Stimulated activated naive CD8-positive, alpha-beta T cell treated with anti-CD3 and anti-CD28 coated beads, Interleukin-15, Interleukin-2, amounts not matched to agents 100 ng/mL and 50 ng/mL, for 24 hours (primary cell): ENCODE data around the gene PRCP.
"Not testable (repeated sequence)": the region's sequence is repeated elsewhere in the genome, so short reads cannot be mapped to it uniquely, and the experiment has no call there.

Experiments used
- H3K27ac Mint-ChIP-seq: one replicate; pipeline ENCODE4 v1.8.0; 2021; ENCODE audit warnings: mild to moderate bottlenecking, mixed read lengths
- H3K27me3 Mint-ChIP-seq: one replicate; pipeline ENCODE4 v1.8.0; 2021; ENCODE audit warnings: mixed read lengths
- H3K36me3 Mint-ChIP-seq: one replicate; pipeline ENCODE4 v1.8.0; 2021; ENCODE audit warnings: low read depth, mixed read lengths
- H3K4me1 Mint-ChIP-seq: one replicate; pipeline ENCODE4 v1.8.0; 2021; ENCODE audit warnings: low read depth, mixed read lengths
- H3K4me3 Mint-ChIP-seq: one replicate; pipeline ENCODE4 v1.8.0; 2021; ENCODE audit warnings: mild to moderate bottlenecking, mixed read lengths
- H3K9me3 Mint-ChIP-seq: one replicate; pipeline ENCODE4 v1.8.0; 2021; ENCODE audit warnings: mixed read lengths

The PRCP gene

GRCh38 chr11:82924522-82925224 lies 24.4 kb upstream of the PRCP start:
- Mint-ChIP-seq H3K9me3 (no peaks in the 10 kb centered on the region), H3K4me1 (peaks cover 55% of the 10 kb centered on the region), H3K27me3 (no peaks in the 10 kb centered on the region), H3K4me3 (no peak overlapping the region), H3K36me3 (peaks cover 73% of the 10 kb centered on the region), H3K27ac (no peak overlapping the region)

DNA sequence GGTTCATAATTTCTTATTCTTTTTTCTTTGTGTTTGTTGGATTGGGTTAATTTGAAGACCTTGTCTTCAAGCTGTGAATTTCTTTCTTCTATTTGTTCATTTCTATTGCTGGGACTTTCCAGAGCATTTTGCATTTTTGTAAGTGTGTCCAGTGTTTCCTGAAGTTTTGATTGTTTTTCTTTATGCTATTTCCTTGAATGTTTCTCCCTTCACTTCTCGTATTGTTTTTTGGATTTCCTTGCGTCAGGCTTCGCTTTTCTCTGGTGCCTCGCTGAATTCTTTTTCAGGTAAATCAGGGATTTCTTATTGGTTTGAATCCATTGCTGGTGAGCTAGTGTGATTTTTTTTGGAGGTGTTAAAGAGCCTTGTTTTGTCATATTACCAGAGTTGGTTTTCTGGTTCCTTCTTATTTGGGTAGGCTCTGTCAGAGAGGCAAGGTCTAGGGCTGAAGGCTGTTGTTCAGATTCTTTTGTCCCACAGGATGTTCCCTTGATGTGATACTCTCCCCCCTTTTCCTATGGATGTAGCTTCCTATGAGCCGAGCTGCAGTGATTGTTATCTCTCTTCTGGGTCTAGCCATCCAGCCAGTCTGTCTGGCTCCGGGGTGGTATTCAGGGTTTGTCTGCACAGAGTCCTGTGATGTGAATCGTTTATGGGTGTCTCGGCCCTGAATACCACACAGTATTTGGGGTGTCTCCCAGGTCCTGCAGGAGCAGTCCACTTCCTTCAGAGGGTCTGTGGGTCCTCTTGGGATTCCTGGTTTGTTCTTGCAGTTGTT lies 22.4 kb upstream of the PRCP start:
- not testable (repeated sequence) for H3K4me3 Mint-ChIP-seq, H3K9me3 Mint-ChIP-seq, H3K27me3 Mint-ChIP-seq
- Mint-ChIP-seq H3K4me1 (peaks cover 54% of the 10 kb centered on the region), H3K36me3 (peaks cover 76% of the 10 kb centered on the region), H3K27ac (peak overlapping the region; percentile 15)

DNA sequence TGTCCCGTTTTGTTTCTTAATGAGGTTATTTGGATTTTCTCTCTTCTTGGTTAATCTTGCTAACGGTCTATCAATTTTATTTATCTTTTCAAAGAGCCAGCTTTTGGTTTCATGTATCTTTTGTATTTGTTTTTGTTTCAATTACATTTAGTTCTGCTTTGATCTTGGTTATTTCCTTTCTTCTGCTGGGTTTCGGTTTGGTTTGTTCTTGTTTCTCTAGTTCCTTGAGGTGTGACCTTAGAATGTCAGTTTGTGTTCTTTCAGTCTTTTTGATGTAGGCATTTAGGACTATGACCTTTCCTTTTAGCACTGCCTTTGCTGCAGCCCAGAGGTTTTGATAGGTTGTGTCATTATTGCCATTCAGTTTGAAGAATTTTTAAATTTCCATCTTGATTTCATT lies 20.0 kb upstream of the PRCP start:
- not testable (repeated sequence) for H3K27me3 Mint-ChIP-seq, H3K9me3 Mint-ChIP-seq
- Mint-ChIP-seq H3K4me1 (peaks cover 48% of the 10 kb centered on the region), H3K36me3 (peaks cover 92% of the 10 kb centered on the region), H3K27ac (peak overlapping the region; percentile 87), H3K4me3 (peak overlapping the region; percentile 69)

DNA sequence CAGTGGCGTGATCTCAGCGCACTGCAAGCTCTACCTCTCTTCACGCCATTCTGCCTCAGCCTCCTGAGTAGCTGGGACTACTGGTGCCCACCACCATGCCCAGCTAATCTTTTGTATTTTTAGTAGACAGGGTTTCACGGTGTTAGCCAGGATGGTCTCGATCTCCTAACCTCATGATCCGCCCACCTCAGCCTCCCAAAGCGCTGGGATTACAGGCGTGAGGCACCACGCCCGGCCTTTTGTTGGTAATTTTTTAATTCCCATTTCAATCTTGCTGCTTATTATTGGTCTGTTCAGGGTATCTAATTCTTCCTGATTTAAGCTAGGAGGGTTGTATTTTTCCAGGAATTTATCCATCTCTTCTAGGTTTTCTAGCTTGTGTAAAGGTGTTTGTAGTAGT lies 19.6 kb upstream of the PRCP start:
- H3K27me3 Mint-ChIP-seq, H3K9me3 Mint-ChIP-seq: not testable (repeated sequence)
- Mint-ChIP-seq H3K36me3 (peaks cover 93% of the 10 kb centered on the region), H3K27ac (peak overlapping the region; percentile 87), H3K4me3 (peak overlapping the region; percentile 69), H3K4me1 (peaks cover 48% of the 10 kb centered on the region)

DNA sequence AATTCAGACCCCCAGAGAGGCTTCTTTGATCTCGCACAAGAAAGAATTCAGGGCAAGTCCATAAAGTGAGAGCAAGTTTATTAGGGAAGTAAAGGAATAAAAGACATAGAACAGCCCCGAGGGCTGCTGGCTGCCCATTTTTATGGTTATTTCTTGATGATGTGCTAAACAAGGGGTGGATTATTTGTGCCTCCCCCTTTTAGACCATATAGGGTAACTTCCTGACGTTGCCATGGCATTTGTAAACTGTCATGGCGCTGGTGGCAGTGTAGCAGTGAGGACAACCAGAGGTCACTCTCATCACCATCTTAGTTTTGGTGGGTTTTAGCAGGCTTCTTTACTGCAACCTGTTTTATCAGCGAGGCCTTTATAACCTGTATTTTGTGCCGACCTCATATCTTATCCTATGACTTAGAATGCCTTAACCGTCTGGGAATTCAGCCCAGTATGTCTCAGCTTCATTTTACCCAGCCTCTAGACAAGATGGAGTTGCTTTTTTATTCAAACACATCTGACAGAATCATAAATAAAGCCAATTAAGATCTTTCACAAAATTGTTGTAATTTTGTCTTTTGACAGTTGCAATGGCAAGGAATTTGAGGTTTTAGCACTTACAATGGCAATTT lies 8.9 kb upstream of the PRCP start:
- Mint-ChIP-seq H3K4me1 (peaks cover 36% of the 10 kb centered on the region), H3K4me3 (no peak overlapping the region), H3K9me3 (peaks cover 9% of the 10 kb centered on the region), H3K27ac (no peak overlapping the region), H3K27me3 (no peaks in the 10 kb centered on the region), H3K36me3 (peaks cover 43% of the 10 kb centered on the region)

- no peak overlapping the region for H3K4me3 Mint-ChIP-seq
- H3K27ac Mint-ChIP-seq, result no peak overlapping the region
- peaks cover 41% of the 10 kb centered on the region for H3K36me3 Mint-ChIP-seq
- no peaks in the 10 kb centered on the region for H3K27me3 Mint-ChIP-seq
- H3K9me3 Mint-ChIP-seq, result peaks cover 9% of the 10 kb centered on the region
- H3K4me1 Mint-ChIP-seq, result peaks cover 44% of the 10 kb centered on the region
These were observed 8.1 kb upstream of the PRCP start for GRCh38 chr11:82908311-82908710.

DNA sequence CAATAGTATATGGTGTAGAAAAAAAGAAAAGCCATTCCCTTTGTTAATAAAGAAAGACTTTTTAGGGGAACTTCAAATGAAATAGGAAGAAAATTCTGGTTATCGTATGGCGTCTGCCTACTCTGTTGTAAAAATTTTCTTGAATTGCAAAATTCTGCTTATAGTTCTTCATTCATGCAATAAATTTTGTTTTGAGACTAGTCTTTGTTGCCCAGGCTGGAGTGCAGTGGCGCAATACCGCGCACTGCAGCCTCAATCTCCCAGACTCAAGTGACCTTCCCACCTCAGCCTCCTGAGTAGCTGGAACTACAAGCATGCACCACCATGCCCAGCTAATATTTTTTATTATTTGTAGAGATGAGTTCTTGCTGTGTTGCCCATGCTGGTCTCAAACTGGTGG lies 7.1 kb upstream of the PRCP start:
- H3K27ac Mint-ChIP-seq, result no peak overlapping the region
- peaks cover 54% of the 10 kb centered on the region for H3K4me1 Mint-ChIP-seq
- no peaks in the 10 kb centered on the region for H3K27me3 Mint-ChIP-seq
- H3K9me3 Mint-ChIP-seq, result peaks cover 5% of the 10 kb centered on the region
- H3K4me3 Mint-ChIP-seq, result no peak overlapping the region
- H3K36me3 Mint-ChIP-seq, result peaks cover 37% of the 10 kb centered on the region

GRCh38 chr11:82906931-82907330 lies 6.7 kb upstream of the PRCP start:
- Mint-ChIP-seq H3K36me3 (peaks cover 32% of the 10 kb centered on the region), H3K4me1 (peaks cover 58% of the 10 kb centered on the region), H3K9me3 (peaks cover 5% of the 10 kb centered on the region), H3K27ac (no peak overlapping the region), H3K4me3 (no peak overlapping the region), H3K27me3 (no peaks in the 10 kb centered on the region)

DNA sequence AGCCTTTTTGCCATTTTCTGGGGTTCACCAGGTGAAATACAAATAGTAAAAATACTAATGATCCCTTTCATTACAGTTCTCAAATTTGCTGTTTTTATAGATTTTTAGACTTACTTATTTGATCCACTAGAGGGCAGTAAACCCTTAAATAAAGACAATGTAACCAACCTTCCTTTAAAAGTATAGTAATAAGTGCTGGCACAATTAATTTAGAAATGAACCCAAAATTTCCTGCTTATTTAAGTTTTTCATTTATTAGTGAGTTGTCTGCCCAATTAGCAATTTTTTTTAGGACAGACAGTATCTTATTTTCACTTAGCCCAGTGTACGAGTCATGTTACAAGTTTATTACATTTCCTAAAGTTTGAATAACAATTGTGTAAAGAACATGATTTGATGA lies 6.0 kb upstream of the PRCP start:
- H3K4me3 Mint-ChIP-seq, result no peak overlapping the region
- H3K36me3 Mint-ChIP-seq, result peaks cover 25% of the 10 kb centered on the region
- peaks cover 60% of the 10 kb centered on the region for H3K4me1 Mint-ChIP-seq
- no peak overlapping the region for H3K27ac Mint-ChIP-seq
- no peaks in the 10 kb centered on the region for H3K9me3 Mint-ChIP-seq
- no peaks in the 10 kb centered on the region for H3K27me3 Mint-ChIP-seq

DNA sequence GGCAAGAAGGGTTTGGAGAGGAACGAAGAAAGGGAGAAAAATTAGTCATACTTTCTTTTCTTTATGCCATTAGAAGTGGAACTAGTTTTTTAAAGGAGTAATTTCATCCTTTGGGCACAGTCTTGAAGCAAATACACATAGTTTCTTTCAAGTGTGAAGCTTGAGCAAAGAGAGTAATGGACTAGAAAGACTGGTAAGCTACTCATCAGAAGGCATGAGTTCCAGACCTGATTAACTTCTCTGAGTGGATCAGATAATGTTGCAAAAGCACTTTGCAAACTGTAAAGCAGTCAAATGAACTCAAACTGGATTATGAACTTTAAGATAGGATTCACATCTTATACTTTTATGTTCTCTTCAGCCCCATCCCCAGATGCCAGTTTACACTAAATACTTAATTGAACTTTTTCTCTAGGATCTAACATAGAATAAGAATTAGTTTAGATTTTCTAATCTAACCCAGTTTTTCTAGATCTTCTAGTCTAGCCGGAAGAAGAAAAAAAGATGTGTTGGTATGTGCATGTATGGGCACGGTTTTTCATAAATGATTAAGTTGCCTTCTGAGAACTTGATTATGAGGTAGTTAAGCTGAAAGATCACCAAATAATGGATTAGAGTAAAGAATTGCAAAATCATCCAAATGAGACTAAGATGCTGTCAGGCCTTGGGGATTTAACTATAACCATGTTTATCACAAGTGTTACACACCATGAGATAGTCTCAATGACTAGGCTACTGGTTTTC lies 3.8 kb upstream of the PRCP start:
- peaks cover 14% of the 10 kb centered on the region for H3K36me3 Mint-ChIP-seq
- H3K27ac Mint-ChIP-seq, result peak overlapping the region; percentile 91
- no peaks in the 10 kb centered on the region for H3K27me3 Mint-ChIP-seq
- peak overlapping the region; percentile 97 for H3K4me3 Mint-ChIP-seq
- no peaks in the 10 kb centered on the region for H3K9me3 Mint-ChIP-seq
- peaks cover 72% of the 10 kb centered on the region for H3K4me1 Mint-ChIP-seq

DNA sequence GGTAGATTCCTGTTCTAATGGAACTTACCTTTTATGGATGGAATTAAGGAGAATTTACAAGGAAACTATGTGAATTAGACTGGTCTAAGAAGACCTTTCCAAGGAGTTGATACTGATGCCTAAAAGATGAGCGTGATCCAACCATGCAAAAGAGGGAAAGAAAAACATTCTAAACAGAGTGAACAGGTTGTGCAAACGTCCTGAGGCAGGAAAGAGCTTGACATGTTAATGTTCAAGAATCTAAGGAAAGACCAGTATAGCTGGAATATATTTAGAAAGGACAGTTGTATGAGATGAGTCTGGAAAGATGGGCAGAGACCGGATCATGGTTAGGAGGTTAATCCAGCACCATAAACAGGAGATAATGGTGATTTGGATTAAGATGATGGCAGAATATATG lies 2.6 kb upstream of the PRCP start:
- Mint-ChIP-seq H3K4me1 (peaks cover 71% of the 10 kb centered on the region), H3K9me3 (no peaks in the 10 kb centered on the region), H3K27me3 (no peaks in the 10 kb centered on the region), H3K27ac (peak overlapping the region; percentile 91), H3K36me3 (peaks cover 9% of the 10 kb centered on the region), H3K4me3 (peak overlapping the region; percentile 97)

DNA sequence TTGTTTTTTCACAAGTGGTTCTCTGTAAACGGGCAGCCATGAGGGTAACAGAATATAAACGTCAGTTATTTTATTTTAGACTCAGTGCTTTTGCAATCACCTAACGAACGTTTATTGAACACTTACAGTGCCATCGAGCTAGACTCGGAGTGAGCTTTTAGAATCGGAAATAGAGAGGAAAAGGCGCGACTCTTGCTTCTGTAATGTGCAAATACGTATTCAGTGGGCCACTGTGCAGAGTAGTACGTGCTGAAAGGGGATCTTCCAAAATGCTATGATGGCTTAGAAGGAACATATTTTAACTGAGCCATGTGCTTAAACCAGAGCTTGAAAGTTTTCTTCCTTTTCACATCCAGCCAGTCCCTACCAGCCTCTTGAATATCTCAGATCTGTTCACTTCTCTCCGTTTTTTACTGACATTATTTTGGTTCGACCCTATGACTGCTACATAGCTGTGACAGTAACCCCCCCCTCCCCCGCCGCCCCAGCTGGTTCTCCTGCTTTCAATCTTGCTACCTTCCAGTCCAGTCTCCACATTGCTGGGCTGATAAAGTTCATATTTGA lies 1.8 kb upstream of the PRCP start:
- Mint-ChIP-seq H3K36me3 (peaks cover 9% of the 10 kb centered on the region), H3K9me3 (no peaks in the 10 kb centered on the region), H3K4me1 (peaks cover 73% of the 10 kb centered on the region), H3K4me3 (peak overlapping the region; percentile 97), H3K27me3 (no peaks in the 10 kb centered on the region), H3K27ac (peak overlapping the region; percentile 99)

DNA sequence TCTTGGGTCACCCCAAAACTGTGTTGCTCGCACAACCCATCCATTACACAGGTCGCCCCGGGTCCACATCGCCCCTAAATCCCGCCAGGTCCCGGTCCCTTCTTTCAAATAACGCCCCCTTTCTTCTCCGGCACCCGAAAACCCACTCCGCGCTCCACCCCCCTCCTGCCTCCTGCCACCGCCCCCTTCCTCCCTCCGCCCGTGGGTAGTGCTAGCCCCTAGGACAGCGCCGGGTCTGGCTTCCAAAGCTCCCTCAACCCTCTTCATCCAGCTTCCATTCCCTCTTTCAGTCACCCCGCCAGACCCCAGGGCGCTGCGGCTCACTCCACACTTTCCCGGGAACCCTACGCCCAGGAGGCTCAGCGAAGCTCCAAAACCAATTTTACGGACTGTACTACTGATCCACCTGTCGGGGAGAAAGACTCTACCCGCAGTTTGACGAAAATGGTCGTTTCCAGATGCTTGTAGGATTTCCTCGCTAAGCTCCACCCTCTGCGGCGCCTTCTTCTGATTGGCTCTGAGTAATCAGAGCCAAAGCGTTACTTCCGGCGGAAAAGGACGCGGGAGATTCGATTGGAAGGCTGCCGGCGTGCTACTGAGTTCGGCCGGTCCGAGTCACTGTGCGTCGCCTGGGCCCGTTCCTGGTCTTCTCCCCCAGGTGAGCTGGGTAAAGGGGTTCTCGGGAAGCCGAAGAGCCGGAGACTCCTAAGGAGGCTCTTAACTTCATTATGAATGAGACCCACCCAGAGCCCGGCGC lies 1.1 kb upstream of the PRCP start, which contains the start of gene DDIAS:
Gene DDIAS (plus strand): TSS at position 572 of the 757 bp plus-strand sequence. CDS start 13,003 bp downstream, outside the sequence.
- H3K36me3 Mint-ChIP-seq, result peaks cover 13% of the 10 kb centered on the region
- H3K27me3 Mint-ChIP-seq, result no peaks in the 10 kb centered on the region
- H3K4me1 Mint-ChIP-seq, result peaks cover 72% of the 10 kb centered on the region
- no peaks in the 10 kb centered on the region for H3K9me3 Mint-ChIP-seq
- peak within 1 kb of the TSS; percentile 97 for H3K4me3 Mint-ChIP-seq
- peak within 1 kb of the TSS; percentile 99 for H3K27ac Mint-ChIP-seq

DNA sequence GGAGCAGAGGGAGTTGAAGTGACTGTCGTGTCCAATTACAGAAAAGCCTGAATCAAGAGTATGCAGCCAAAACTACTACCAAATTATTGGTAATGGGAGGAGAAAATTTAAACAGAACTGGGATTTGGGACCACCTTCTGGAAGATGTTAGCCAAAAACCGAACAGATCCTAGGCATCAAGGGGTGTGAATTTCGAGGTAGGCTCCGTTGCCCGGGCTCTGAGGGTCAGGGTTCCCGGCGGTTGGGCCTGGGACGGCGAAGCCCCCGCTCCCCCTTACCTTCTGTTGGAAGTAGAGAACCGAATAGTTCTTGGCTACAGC lies 313 bp downstream of the PRCP start:
- Mint-ChIP-seq H3K4me3 (peak overlapping the region; percentile 97), H3K36me3 (peaks cover 17% of the 10 kb centered on the region), H3K4me1 (peaks cover 81% of the 10 kb centered on the region), H3K27me3 (no peaks in the 10 kb centered on the region), H3K9me3 (no peaks in the 10 kb centered on the region), H3K27ac (peak overlapping the region; percentile 99)
